HUES6 (cell line): ENCODE measurements around the gene SAMD3.
"Not testable (repeated sequence)": the region's sequence is repeated elsewhere in the genome, so short reads cannot be mapped to it uniquely, and the experiment has no call there.

Experiments
- H3K27ac ChIP-seq: 2 replicates; pipeline ENCODE4 v1.7.0; 2013; ENCODE audit warnings: low read depth, mild to moderate bottlenecking, low read length, inconsistent platforms
- H3K27me3 ChIP-seq: 2 replicates; pipeline ENCODE4 v1.6.1; 2013; ENCODE audit warnings: low read length; ENCODE audit not compliant: control insufficient read depth, insufficient read depth
- H3K36me3 ChIP-seq: 2 replicates; pipeline ENCODE4 v1.6.1; 2013; ENCODE audit warnings: low read length; ENCODE audit not compliant: control insufficient read depth, insufficient read depth
- H3K4me1 ChIP-seq: 2 replicates; pipeline ENCODE4 v1.6.1; 2013; ENCODE audit warnings: low read length; ENCODE audit not compliant: control insufficient read depth, insufficient read depth
- H3K4me3 ChIP-seq: 2 replicates; pipeline ENCODE4 v1.5.1; 2013; ENCODE audit warnings: low read depth, low read length
- H3K9ac ChIP-seq: one replicate; pipeline ENCODE4 v1.6.1; 2013; ENCODE audit warnings: mild to moderate bottlenecking, low read length
- H3K9me3 ChIP-seq: 2 replicates; pipeline ENCODE4 v1.6.1; 2013; ENCODE audit warnings: low read depth, low read length; ENCODE audit not compliant: control insufficient read depth, insufficient read depth

The SAMD3 gene

DNA sequence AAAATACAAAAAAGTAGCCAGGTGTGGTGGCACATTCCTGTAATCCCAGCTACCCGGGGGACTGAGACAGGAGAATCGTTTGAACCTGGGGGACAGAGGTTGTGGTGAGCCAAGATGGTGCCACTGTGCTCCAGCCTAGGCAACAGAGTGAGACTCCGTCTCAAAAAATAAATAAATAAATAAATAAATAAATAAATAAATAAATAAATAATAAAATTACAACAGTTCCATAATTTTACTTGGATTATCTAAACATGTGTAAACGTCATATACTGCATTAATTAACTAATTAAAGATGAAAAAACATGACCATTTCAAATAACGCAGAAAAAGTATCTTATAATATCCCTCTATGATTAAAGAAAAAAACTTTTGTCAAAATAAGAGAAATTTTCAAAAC lies 65.8 kb downstream of the SAMD3 start:
- Histone ChIP-seq H3K9me3 (peaks cover 9% of the 10 kb centered on the region), H3K36me3 (no peaks in the 10 kb centered on the region), H3K4me3 (no peak overlapping the region), H3K4me1 (peaks cover 6% of the 10 kb centered on the region; the same call in 1 of the 2 replicates), H3K9ac (no peak overlapping the region), H3K27ac (no peak overlapping the region), H3K27me3 (no peaks in the 10 kb centered on the region)

DNA sequence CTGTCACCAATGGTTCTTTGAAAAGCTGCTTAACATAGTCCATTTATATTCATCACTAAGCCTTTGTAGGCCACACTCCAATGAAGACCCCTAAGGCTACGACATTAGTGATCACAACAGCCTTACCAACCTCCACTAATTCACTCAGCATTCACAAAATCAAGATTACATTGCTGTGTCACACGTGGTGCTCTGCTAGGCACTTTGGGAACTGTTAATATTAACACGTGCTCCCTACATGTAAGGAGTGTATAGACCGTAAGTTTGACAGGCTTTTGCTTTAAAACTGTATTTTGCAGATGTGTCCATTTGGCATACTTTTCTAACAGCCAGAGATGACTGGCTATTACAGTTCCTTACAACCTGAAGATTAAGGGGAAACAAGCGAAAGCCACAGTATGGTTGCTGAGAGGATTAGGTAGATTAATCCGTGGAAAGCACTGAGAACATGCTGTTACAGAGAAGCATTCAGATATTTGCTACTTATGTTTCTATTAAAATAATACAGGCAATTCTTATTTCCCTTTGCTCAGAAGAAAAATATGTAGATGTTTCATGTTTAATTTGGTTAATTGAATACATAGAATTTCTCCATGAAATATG lies 69.7 kb downstream of the SAMD3 start:
- H3K27ac ChIP-seq, result no peak overlapping the region
- no peak overlapping the region for H3K9ac ChIP-seq
- no peaks in the 10 kb centered on the region for H3K27me3 ChIP-seq
- no peaks in the 10 kb centered on the region; the same call in 1 of the 2 replicates for H3K36me3 ChIP-seq
- H3K4me3 ChIP-seq, result no peak overlapping the region
- H3K9me3 ChIP-seq, result no peaks in the 10 kb centered on the region
- H3K4me1 ChIP-seq, result peaks cover 6% of the 10 kb centered on the region; the same call in 1 of the 2 replicates

- H3K4me1 ChIP-seq, result peaks cover 6% of the 10 kb centered on the region; the same call in 1 of the 2 replicates
- no peaks in the 10 kb centered on the region for H3K27me3 ChIP-seq
- no peak overlapping the region for H3K4me3 ChIP-seq
- no peaks in the 10 kb centered on the region; the same call in 1 of the 2 replicates for H3K36me3 ChIP-seq
- H3K9me3 ChIP-seq, result no peaks in the 10 kb centered on the region
- H3K27ac ChIP-seq, result no peak overlapping the region
- no peak overlapping the region for H3K9ac ChIP-seq
Measured at GRCh38 chr6:130150906-130151305, 71.8 kb downstream of the SAMD3 start.

DNA sequence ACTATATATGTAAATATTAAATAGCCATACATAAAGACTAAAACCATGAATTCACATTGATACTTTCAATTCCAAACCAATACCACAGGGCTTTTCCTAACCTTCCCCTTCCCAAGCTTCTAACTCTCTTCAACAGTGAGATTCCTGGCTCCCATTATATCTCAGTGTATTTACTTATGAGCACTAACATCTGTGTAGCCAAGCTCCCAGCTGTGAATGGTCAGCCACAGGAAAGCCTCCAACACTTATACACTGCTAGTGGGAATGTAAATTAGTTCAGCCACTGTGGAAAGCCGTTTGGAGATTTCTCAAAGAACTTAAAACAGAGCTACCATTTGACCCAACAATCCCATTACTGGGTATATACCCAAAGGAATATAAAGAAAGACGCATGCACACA lies 73.7 kb downstream of the SAMD3 start:
- not testable (repeated sequence) for H3K27ac ChIP-seq, H3K9me3 ChIP-seq, H3K36me3 ChIP-seq, H3K4me3 ChIP-seq, H3K27me3 ChIP-seq, H3K9ac ChIP-seq, H3K4me1 ChIP-seq

- Histone ChIP-seq H3K36me3 (peaks cover 7% of the 10 kb centered on the region; the same call in 1 of the 2 replicates), H3K4me1 (peaks cover 6% of the 10 kb centered on the region; the same call in 1 of the 2 replicates), H3K9me3 (no peaks in the 10 kb centered on the region), H3K4me3 (no peak overlapping the region), H3K27me3 (no peaks in the 10 kb centered on the region), H3K27ac (no peak overlapping the region), H3K9ac (no peak overlapping the region)
Measured at GRCh38 chr6:130148181-130148580, 74.6 kb downstream of the SAMD3 start.

- H3K36me3 ChIP-seq, result peaks cover 7% of the 10 kb centered on the region; the same call in 1 of the 2 replicates
- no peaks in the 10 kb centered on the region for H3K27me3 ChIP-seq
- H3K27ac ChIP-seq, result no peak overlapping the region
- no peaks in the 10 kb centered on the region for H3K4me1 ChIP-seq
- H3K9me3 ChIP-seq, result no peaks in the 10 kb centered on the region
- H3K4me3 ChIP-seq, result no peak overlapping the region
- no peak overlapping the region for H3K9ac ChIP-seq
Measured at GRCh38 chr6:130147111-130147510, 75.6 kb downstream of the SAMD3 start.

- Histone ChIP-seq H3K4me3 (no peak overlapping the region), H3K36me3 (peaks cover 7% of the 10 kb centered on the region; the same call in 1 of the 2 replicates), H3K27me3 (no peaks in the 10 kb centered on the region), H3K9ac (no peak overlapping the region), H3K4me1 (no peaks in the 10 kb centered on the region; the same call in 1 of the 2 replicates), H3K27ac (no peak overlapping the region), H3K9me3 (no peaks in the 10 kb centered on the region)
Measured at GRCh38 chr6:130143709-130144108, 79.0 kb downstream of the SAMD3 start.

GRCh38 chr6:130140084-130140483 lies 82.7 kb downstream of the SAMD3 start:
- Histone ChIP-seq H3K27ac (no peak overlapping the region), H3K9ac (no peak overlapping the region), H3K4me3 (no peak overlapping the region), H3K9me3 (no peaks in the 10 kb centered on the region), H3K27me3 (no peaks in the 10 kb centered on the region), H3K36me3 (peaks cover 7% of the 10 kb centered on the region; the same call in 1 of the 2 replicates), H3K4me1 (no peaks in the 10 kb centered on the region; the same call in none of the 2 replicates)

DNA sequence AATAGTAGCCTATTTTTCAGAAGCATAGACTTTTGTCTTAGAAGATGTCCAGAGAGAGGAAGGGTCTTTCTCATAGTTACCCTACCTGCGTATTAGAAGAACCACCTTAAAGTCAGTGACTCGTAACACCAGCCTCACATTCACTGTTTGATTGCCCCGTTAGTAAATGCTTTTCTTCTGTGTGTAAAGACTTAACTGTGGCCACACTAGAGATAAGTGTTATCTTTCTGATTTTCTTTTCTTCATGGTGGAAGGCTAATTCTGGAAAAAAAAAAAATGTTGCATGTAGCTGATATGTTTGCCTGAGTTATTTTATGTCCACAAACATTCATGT lies 83.9 kb downstream of the SAMD3 start:
- Histone ChIP-seq H3K9me3 (no peaks in the 10 kb centered on the region), H3K36me3 (peaks cover 3% of the 10 kb centered on the region; the same call in 1 of the 2 replicates)

GRCh38 chr6:130138116-130138908 lies 84.4 kb downstream of the SAMD3 start:
- Histone ChIP-seq H3K27ac (no peak overlapping the region), H3K27me3 (no peaks in the 10 kb centered on the region), H3K36me3 (no peaks in the 10 kb centered on the region), H3K9me3 (no peaks in the 10 kb centered on the region), H3K4me1 (no peaks in the 10 kb centered on the region; the same call in none of the 2 replicates), H3K9ac (no peak overlapping the region), H3K4me3 (no peak overlapping the region)

More for the DNA sequence above, 83.9 kb downstream of the SAMD3 start:
- no peaks in the 10 kb centered on the region for H3K27me3 ChIP-seq
- H3K27ac ChIP-seq, result no peak overlapping the region
- no peak overlapping the region for H3K9ac ChIP-seq
- H3K4me3 ChIP-seq, result no peak overlapping the region
- H3K4me1 ChIP-seq, result no peaks in the 10 kb centered on the region; the same call in none of the 2 replicates

DNA sequence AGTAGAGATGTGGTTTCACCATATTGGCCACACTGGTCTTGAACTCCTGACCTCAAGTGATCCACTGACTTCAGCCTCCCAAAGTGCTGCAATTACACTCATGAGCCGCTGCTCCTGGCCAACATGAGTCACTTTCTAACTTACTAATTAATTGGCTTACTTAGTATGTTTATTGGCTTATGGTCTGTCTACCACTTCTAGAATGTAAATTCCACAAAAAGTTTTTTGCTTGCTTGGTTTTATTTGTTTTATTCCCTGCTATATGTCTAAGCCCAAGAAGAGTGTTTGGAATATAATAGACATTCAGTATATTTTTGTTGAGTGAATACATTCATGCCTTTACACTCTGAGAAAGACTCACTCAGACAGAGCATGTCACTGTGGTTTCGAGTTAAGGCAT lies 86.0 kb downstream of the SAMD3 start:
- H3K4me3 ChIP-seq, result no peak overlapping the region
- no peak overlapping the region for H3K9ac ChIP-seq
- H3K27me3 ChIP-seq, result no peaks in the 10 kb centered on the region
- H3K9me3 ChIP-seq, result no peaks in the 10 kb centered on the region
- H3K4me1 ChIP-seq, result no peaks in the 10 kb centered on the region; the same call in none of the 2 replicates
- no peak overlapping the region for H3K27ac ChIP-seq
- H3K36me3 ChIP-seq, result no peaks in the 10 kb centered on the region
